Endothelial cell of umbilical vein (primary cell): ENCODE data around the gene PIK3R1. TPM values are rescaled to one million over a fixed set of nuclear protein-coding genes. Genes with fewer than 3 reads are reported as not detected.

ENCODE experiments used
- BruUV-seq: library from RNA; stranded (reverse); fragments of 400-500 nt; replicated peaks from 2 replicates; lab custom pipeline; 2021; lab: Mats Ljungman, UMichigan
- CTCF ChIA-PET: fragments of 300-600, 350-600 bp; sonication (Branson Sonifier 250); formaldehyde crosslinking; loops from one replicate; lab custom pipeline; 2021; ENCODE audit warnings: antibody characterized with exemption, inconsistent platforms; lab: Charles Lee
- POLR2A ChIA-PET: fragments of 300-600, 350-600 bp; sonication (Branson Sonifier 250); formaldehyde crosslinking; loops from one replicate; lab custom pipeline; 2021; ENCODE audit warnings: antibody characterized with exemption, inconsistent platforms; lab: Charles Lee
- DNase-seq: peaks from one replicate; pipeline ENCODE4 v3.0.0-alpha.2; 2011; ENCODE audit warnings: low read depth, low spot score
- FAIRE-seq: peaks from 2 replicates; lab custom pipeline; 2011; peaks lifted over from hg19 to GRCh38; lab: Jason Lieb, UNC
- H2AFZ ChIP-seq: 2 replicates; pipeline ENCODE4 v1.6.0; 2012; ENCODE audit warnings: low read depth, low read length, control low read depth, inconsistent platforms
- H3K27ac ChIP-seq: 2 replicates; pipeline ENCODE4 v1.5.1; 2011; ENCODE audit warnings: low read depth, mild to moderate bottlenecking, control low read depth, low read length, moderate library complexity; ENCODE audit not compliant: insufficient read depth
- H3K27me3 ChIP-seq, 2 experiments: 2 replicates each; pipeline versions ENCODE4 v1.6.0 to v1.6.1; 2011; ENCODE audit warnings: low read length in 2 of 2, mixed read lengths in 1 of 2; ENCODE audit not compliant: control insufficient read depth in 2 of 2, insufficient read depth in 2 of 2
- H3K36me3 ChIP-seq, 2 experiments: 2 replicates in 1 of 2; 3 replicates in 1 of 2; pipeline ENCODE4 v1.5.1; 2011; ENCODE audit warnings: low read length in 2 of 2, mild to moderate bottlenecking in 1 of 2, moderate library complexity in 1 of 2; ENCODE audit not compliant: control insufficient read depth in 2 of 2, insufficient read depth in 2 of 2; ENCODE audit errors: extremely low read depth in 1 of 2
- H3K4me1 ChIP-seq: 3 replicates; pipeline ENCODE4 v1.5.1; 2011; ENCODE audit warnings: mild to moderate bottlenecking, low read length; ENCODE audit not compliant: control insufficient read depth, insufficient read depth; ENCODE audit errors: extremely low read depth
- H3K4me2 ChIP-seq: 2 replicates; pipeline ENCODE4 v1.6.1; 2011; ENCODE audit warnings: low read length, control low read depth, mixed read lengths; ENCODE audit not compliant: insufficient read depth
- H3K4me3 ChIP-seq, 3 experiments: fragments of 200-600 bp in 1 of 3; sonication (generic), shearing (Covaris generic) in 1 of 3; replicated peaks in 1 of 3; 2 replicates each; pipeline ENCODE4 v1.5.1; 2011 to 2016; ENCODE audit warnings: control low read depth in 3 of 3, low read length in 3 of 3, mild to moderate bottlenecking in 2 of 3, inconsistent platforms in 1 of 3, low read depth in 1 of 3, moderate library complexity in 1 of 3; ENCODE audit not compliant: insufficient read depth in 1 of 3
- H3K79me2 ChIP-seq: 2 replicates; pipeline ENCODE4 v1.6.0; 2012; ENCODE audit warnings: low read length, inconsistent platforms; ENCODE audit not compliant: control insufficient read depth, insufficient read depth
- H3K9ac ChIP-seq: replicated peaks from 2 replicates; pipeline ENCODE3; 2011; ENCODE audit warnings: low read length, control low read depth; ENCODE audit not compliant: insufficient read depth; ENCODE audit errors: extremely low read depth
- H3K9me1 ChIP-seq: replicated peaks from 3 replicates; pipeline ENCODE4 v1.6.0; 2011; ENCODE audit warnings: mild to moderate bottlenecking, low read length; ENCODE audit not compliant: control insufficient read depth, insufficient read depth; ENCODE audit errors: extremely low read depth
- H3K9me3 ChIP-seq: replicated peaks from 2 replicates; pipeline ENCODE4 v1.5.1; 2012; ENCODE audit warnings: low read length, inconsistent platforms; ENCODE audit not compliant: control insufficient read depth, insufficient read depth
- H4K20me1 ChIP-seq: replicated peaks from 2 replicates; pipeline ENCODE3; 2011; ENCODE audit warnings: mild to moderate bottlenecking, low read length; ENCODE audit not compliant: control insufficient read depth, insufficient read depth; ENCODE audit errors: extremely low read depth
- CTCF ChIP-seq, 2 donors: IDR thresholded peaks; 1 replicate in 1 of 2; 2 replicates in 1 of 2; pipeline ENCODE4 v1.5.1; 2011; ENCODE audit warnings: low read length in 2 of 2, mild to moderate bottlenecking in 2 of 2, moderate library complexity in 2 of 2, control low read depth in 1 of 2, inconsistent platforms in 1 of 2, low read depth in 1 of 2; ENCODE audit not compliant: insufficient read depth in 1 of 2; ENCODE audit errors: extremely low read depth in 1 of 2
- EZH2 ChIP-seq: IDR thresholded peaks from 2 replicates; pipeline ENCODE4 v1.6.1; 2012; ENCODE audit warnings: borderline replicate concordance, low read depth, mild to moderate bottlenecking, moderate library complexity, low read length, inconsistent platforms; ENCODE audit not compliant: severe bottlenecking
- FOS ChIP-seq: IDR thresholded peaks from 2 replicates; pipeline ENCODE4 v1.6.1; 2011; ENCODE audit warnings: mild to moderate bottlenecking, low read length, moderate library complexity, borderline replicate concordance; ENCODE audit not compliant: insufficient read depth
- GATA2 ChIP-seq: IDR thresholded peaks from 2 replicates; pipeline ENCODE4 v1.7.0; 2011; ENCODE audit warnings: low read depth, mild to moderate bottlenecking, moderate library complexity, mixed read lengths, low read length; ENCODE audit not compliant: insufficient read length, insufficient read depth
- JUN ChIP-seq: IDR thresholded peaks from 2 replicates; pipeline ENCODE4 v1.6.1; 2011; ENCODE audit warnings: borderline replicate concordance, low read depth; ENCODE audit not compliant: insufficient read length, insufficient read depth
- MAX ChIP-seq: IDR thresholded peaks from 2 replicates; pipeline ENCODE4 v1.6.1; 2011; ENCODE audit not compliant: insufficient read depth, insufficient read length
- MYC ChIP-seq: IDR thresholded peaks from one replicate; pipeline ENCODE4 v1.6.1; 2011; ENCODE audit warnings: mild to moderate bottlenecking, low read depth, low read length
- POLR2A ChIP-seq: IDR thresholded peaks from 2 replicates; pipeline ENCODE4 v1.6.1; 2012; ENCODE audit warnings: low read depth, mild to moderate bottlenecking, control low read depth, low read length
- POLR2AphosphoS5 ChIP-seq: IDR thresholded peaks from 2 replicates; pipeline ENCODE4 v1.6.1; 2012; ENCODE audit warnings: low read depth, mild to moderate bottlenecking, control low read depth, low read length, moderate library complexity; ENCODE audit not compliant: insufficient read depth
- dilution Hi-C: fragments of 300-500 bp; cut with MboI; formaldehyde crosslinking; loops from one replicate; pipeline ENCODE4 v1.15.0; 2019; ENCODE audit warnings: low sequenced_read_pairs; ENCODE audit not compliant: extremely low pct_ligation_motif_present
- intact Hi-C: fragments of 100-400 bp; cut with micrococcal nuclease; formaldehyde crosslinking; loops from one replicate; pipeline ENCODE4 v1.10.0; 2022
- polyA plus RNA-seq, 4 experiments: library from polyadenylated mRNA; depleted of rRNA in 3 of 4; stranded (reverse) in 3 of 4; unstranded in 1 of 4; fragments of >200 nt; gene quantifications; 2 replicates each; pipeline versions ENCODE4 v1.2.1 to v1.2.3, GENCODE V29; 2011 to 2012; ENCODE audit warnings: missing spikeins in 1 of 4
- total RNA-seq: library from RNA; stranded (reverse); gene quantifications from 2 replicates; pipeline ENCODE4 v1.2.3, GENCODE V29; 2021

Gene PIK3R1
- total and polyA plus RNA-seq, 2 donors (not counting 3 experiments of a cell fraction or from before 2014, with no cell fraction given), result 2.8 to 30.0 TPM

- Histone ChIP-seq H3K9me3 (no peaks in the 10 kb centered on the region), H4K20me1 (no peaks in the 10 kb centered on the region), H3K79me2 (no peaks in the 10 kb centered on the region), H3K36me3 (no peaks in the 10 kb centered on the region), H3K4me2 (no peak overlapping the region), H3K27me3 (no peaks in the 10 kb centered on the region), H3K27ac (no peak overlapping the region), H2AFZ (no peak overlapping the region), H3K4me3 (no peak overlapping the region), H3K4me1 (no peaks in the 10 kb centered on the region), H3K9ac (no peak overlapping the region), H3K9me1 (no peaks in the 10 kb centered on the region)
- no TSS peak for BruUV-seq
- ChIA-PET CTCF (interaction anchor here (0.9 kb wide), 1 partner anchor 38 kb away, joined by 3 read pairs; no protein-coding TSS in a partner anchor), POLR2A (no interaction called here)
- dilution Hi-C loops, result no loop called here
- intact Hi-C loops, result no loop called here
- DNase-seq (no peak), FAIRE-seq (no peak)
- TF ChIP-seq POLR2AphosphoS5, result no peak
- TF ChIP-seq CTCF (IDR thresholded peaks at IDR 0.05; ENCODE audit: extremely low read depth in 1 of 2, insufficient read depth in 1 of 2, low read depth in 1 of 2, low read length in 2 of 2), result no peak
- no peak for TF ChIP-seq MYC
- no peak for TF ChIP-seq MAX
- no peak for TF ChIP-seq POLR2A
- no peak for TF ChIP-seq EZH2
- TF ChIP-seq FOS, result no peak
- no peak for TF ChIP-seq GATA2
- no peak for TF ChIP-seq JUN
Observed at GRCh38 chr5:68167195-68167651, 48.3 kb upstream of the PIK3R1 start.
